SH-SY5Y (cell line): Measurements from ENCODE around the gene ATP1B2.

ENCODE experiments used
- GATA2 ChIP-seq: IDR thresholded peaks from 2 replicates; pipeline ENCODE4 v1.6.1; 2011; ENCODE audit warnings: mild to moderate bottlenecking, low read depth, low read length
- GATA3 ChIP-seq: IDR thresholded peaks from 2 replicates; pipeline ENCODE4 v1.6.1; 2011; ENCODE audit warnings: low read depth, mild to moderate bottlenecking, low read length, moderate library complexity

GRCh38 chr17:7703584-7704479 is 53.1 kb downstream of the ATP1B2 start:
- TF ChIP-seq GATA2, result no peak
- TF ChIP-seq GATA3, result no peak
